Esophagus squamous epithelium (tissue), 4 donors: ENCODE data around the gene ARHGAP23.
"Not testable (repeated sequence)": the region's sequence is repeated elsewhere in the genome, so short reads cannot be mapped to it uniquely, and the experiment has no call there.

Experiments used
- CTCF ChIP-seq, 6 experiments: fragments of 450-650 bp in 4 of 6; fragments of 200-600 bp in 2 of 6; sonication (generic) in 2 of 6; IDR thresholded peaks; one replicate each; pipeline ENCODE4 v1.5.1; 2016 to 2019; ENCODE audit warnings: antibody characterized with exemption in 6 of 6, mild to moderate bottlenecking in 4 of 6, moderate library complexity in 4 of 6
- POLR2A ChIP-seq, 4 donors: fragments of 450-650 bp; IDR thresholded peaks; one replicate each; pipeline ENCODE4 v1.6.1; 2017; ENCODE audit warnings: antibody characterized with exemption in 4 of 4, mild to moderate bottlenecking in 4 of 4, moderate library complexity in 3 of 4

- not testable (repeated sequence) for TF ChIP-seq POLR2A, CTCF (IDR thresholded peaks at IDR 0.05)
Observed at GRCh38 chr17:38477417-38477816, 49.2 kb downstream of the ARHGAP23 start.
